Activated naive CD8-positive, alpha-beta T cell treated with anti-CD3 and anti-CD28 coated beads for 36 hours (primary cell): ENCODE results near the gene F11. TPM values are rescaled to one million over a fixed set of nuclear protein-coding genes. Genes with fewer than 3 reads are reported as not detected.
A peak's percentile ranks its signal among the peaks of the same experiment; 100 is the strongest.
"Not testable (repeated sequence)": the region's sequence is repeated elsewhere in the genome, so short reads cannot be mapped to it uniquely, and the experiment has no call there.

Source experiments
- DNase-seq: peaks from one replicate; pipeline ENCODE4 v3.0.0; 2021
- H3K27ac Mint-ChIP-seq: one replicate; pipeline ENCODE4 v1.8.0; 2022; ENCODE audit warnings: mild to moderate bottlenecking, moderate library complexity, mixed read lengths
- H3K27me3 Mint-ChIP-seq: one replicate; pipeline ENCODE4 v1.8.0; 2022; ENCODE audit warnings: mild to moderate bottlenecking, mixed read lengths
- H3K36me3 Mint-ChIP-seq: one replicate; pipeline ENCODE4 v1.8.0; 2021; ENCODE audit warnings: mild to moderate bottlenecking, mixed read lengths
- H3K4me1 Mint-ChIP-seq: one replicate; pipeline ENCODE4 v1.8.0; 2021; ENCODE audit warnings: mixed read lengths
- H3K4me3 Mint-ChIP-seq: one replicate; pipeline ENCODE4 v1.8.0; 2022; ENCODE audit warnings: mild to moderate bottlenecking, moderate library complexity, mixed read lengths
- H3K9me3 Mint-ChIP-seq: one replicate; pipeline ENCODE4 v1.8.0; 2022; ENCODE audit warnings: mixed read lengths
- total RNA-seq, 2 experiments: library from RNA; stranded (reverse); gene quantifications; one replicate each; pipeline ENCODE4 v1.2.3, GENCODE V29; 2021

The F11 gene
- total RNA-seq, 2 experiments from 2014 or later: not detected

- DNase-seq: no peak
- no peaks in the 10 kb centered on the region for H3K9me3 Mint-ChIP-seq
- no peaks in the 10 kb centered on the region for H3K36me3 Mint-ChIP-seq
- H3K4me1 Mint-ChIP-seq: no peaks in the 10 kb centered on the region
- H3K27me3 Mint-ChIP-seq: peaks cover 27% of the 10 kb centered on the region
- no peak overlapping the region for H3K4me3 Mint-ChIP-seq
- H3K27ac Mint-ChIP-seq: no peak overlapping the region
Measured at GRCh38 chr4:186271081-186271678, 5.2 kb downstream of the F11 start.

- Mint-ChIP-seq H3K36me3 (no peaks in the 10 kb centered on the region), H3K27ac (no peak overlapping the region), H3K4me3 (no peak overlapping the region), H3K4me1 (no peaks in the 10 kb centered on the region), H3K27me3 (peaks cover 17% of the 10 kb centered on the region), H3K9me3 (no peaks in the 10 kb centered on the region)
- DNase-seq: no peak
Measured at GRCh38 chr4:186272699-186273391, 6.9 kb downstream of the F11 start.

- not testable (repeated sequence) for H3K4me3 Mint-ChIP-seq, H3K36me3 Mint-ChIP-seq, H3K9me3 Mint-ChIP-seq, DNase-seq, H3K27ac Mint-ChIP-seq, H3K4me1 Mint-ChIP-seq
- H3K27me3 Mint-ChIP-seq: peaks cover 15% of the 10 kb centered on the region
Measured at GRCh38 chr4:186273392-186273789, 7.4 kb downstream of the F11 start.

GRCh38 chr4:186283311-186283710, 17.3 kb downstream of the F11 start:
- peaks cover 4% of the 10 kb centered on the region for H3K27me3 Mint-ChIP-seq
- H3K27ac Mint-ChIP-seq: no peak overlapping the region
- H3K36me3 Mint-ChIP-seq: no peaks in the 10 kb centered on the region
- no peaks in the 10 kb centered on the region for H3K9me3 Mint-ChIP-seq
- H3K4me1 Mint-ChIP-seq: no peaks in the 10 kb centered on the region
- DNase-seq: no peak
- no peak overlapping the region for H3K4me3 Mint-ChIP-seq

- Mint-ChIP-seq H3K9me3 (no peaks in the 10 kb centered on the region), H3K4me3 (no peak overlapping the region), H3K36me3 (no peaks in the 10 kb centered on the region), H3K27ac (no peak overlapping the region), H3K4me1 (no peaks in the 10 kb centered on the region), H3K27me3 (peaks cover 4% of the 10 kb centered on the region)
- DNase-seq: no peak
Measured at GRCh38 chr4:186285147-186285546, 19.2 kb downstream of the F11 start.

- Mint-ChIP-seq H3K9me3 (no peaks in the 10 kb centered on the region), H3K4me3 (no peak overlapping the region), H3K36me3 (no peaks in the 10 kb centered on the region), H3K27ac (no peak overlapping the region), H3K4me1 (no peaks in the 10 kb centered on the region), H3K27me3 (peaks cover 4% of the 10 kb centered on the region)
- DNase-seq: no peak
Measured at GRCh38 chr4:186286581-186286980, 20.6 kb downstream of the F11 start.

GRCh38 chr4:186291256-186291890, 25.4 kb downstream of the F11 start:
- DNase-seq: no peak
- H3K36me3 Mint-ChIP-seq: no peaks in the 10 kb centered on the region
- no peaks in the 10 kb centered on the region for H3K9me3 Mint-ChIP-seq
- H3K27me3 Mint-ChIP-seq: peaks cover 5% of the 10 kb centered on the region
- no peak overlapping the region for H3K4me3 Mint-ChIP-seq
- no peaks in the 10 kb centered on the region for H3K4me1 Mint-ChIP-seq
- H3K27ac Mint-ChIP-seq: no peak overlapping the region

GRCh38 chr4:186294160-186294559, 28.2 kb downstream of the F11 start:
- DNase-seq: no peak
- Mint-ChIP-seq H3K4me1 (no peaks in the 10 kb centered on the region), H3K36me3 (no peaks in the 10 kb centered on the region), H3K27ac (no peak overlapping the region), H3K27me3 (peaks cover 27% of the 10 kb centered on the region), H3K4me3 (no peak overlapping the region), H3K9me3 (no peaks in the 10 kb centered on the region)

GRCh38 chr4:186296481-186296880, 30.5 kb downstream of the F11 start:
- no peaks in the 10 kb centered on the region for H3K9me3 Mint-ChIP-seq
- DNase-seq: no peak
- H3K27ac Mint-ChIP-seq: no peak overlapping the region
- no peak overlapping the region for H3K4me3 Mint-ChIP-seq
- H3K36me3 Mint-ChIP-seq: no peaks in the 10 kb centered on the region
- H3K27me3 Mint-ChIP-seq: peaks cover 38% of the 10 kb centered on the region
- H3K4me1 Mint-ChIP-seq: no peaks in the 10 kb centered on the region

GRCh38 chr4:186297013-186297645, 31.1 kb downstream of the F11 start:
- no peak overlapping the region for H3K27ac Mint-ChIP-seq
- peaks cover 38% of the 10 kb centered on the region for H3K27me3 Mint-ChIP-seq
- H3K4me3 Mint-ChIP-seq: no peak overlapping the region
- no peak for DNase-seq
- H3K4me1 Mint-ChIP-seq: no peaks in the 10 kb centered on the region
- no peaks in the 10 kb centered on the region for H3K36me3 Mint-ChIP-seq
- H3K9me3 Mint-ChIP-seq: no peaks in the 10 kb centered on the region

GRCh38 chr4:186298031-186298647, 32.1 kb downstream of the F11 start:
- H3K27ac Mint-ChIP-seq: no peak overlapping the region
- no peaks in the 10 kb centered on the region for H3K36me3 Mint-ChIP-seq
- no peak overlapping the region for H3K4me3 Mint-ChIP-seq
- DNase-seq: peak; percentile 1
- no peaks in the 10 kb centered on the region for H3K9me3 Mint-ChIP-seq
- H3K27me3 Mint-ChIP-seq: peaks cover 38% of the 10 kb centered on the region
- H3K4me1 Mint-ChIP-seq: no peaks in the 10 kb centered on the region

GRCh38 chr4:186299291-186299690, 33.3 kb downstream of the F11 start:
- H3K27ac Mint-ChIP-seq: no peak overlapping the region
- DNase-seq: no peak
- peaks cover 46% of the 10 kb centered on the region for H3K27me3 Mint-ChIP-seq
- H3K36me3 Mint-ChIP-seq: no peaks in the 10 kb centered on the region
- H3K4me3 Mint-ChIP-seq: no peak overlapping the region
- H3K4me1 Mint-ChIP-seq: no peaks in the 10 kb centered on the region
- no peaks in the 10 kb centered on the region for H3K9me3 Mint-ChIP-seq

GRCh38 chr4:186300659-186301390, 34.8 kb downstream of the F11 start:
- Mint-ChIP-seq H3K4me3 (no peak overlapping the region), H3K9me3 (no peaks in the 10 kb centered on the region), H3K27ac (no peak overlapping the region), H3K36me3 (no peaks in the 10 kb centered on the region), H3K4me1 (no peaks in the 10 kb centered on the region), H3K27me3 (peaks cover 59% of the 10 kb centered on the region)
- DNase-seq: no peak

- Mint-ChIP-seq H3K27ac (no peak overlapping the region), H3K4me1 (no peaks in the 10 kb centered on the region), H3K9me3 (no peaks in the 10 kb centered on the region), H3K36me3 (no peaks in the 10 kb centered on the region), H3K27me3 (peaks cover 48% of the 10 kb centered on the region), H3K4me3 (no peak overlapping the region)
- no peak for DNase-seq
Measured at GRCh38 chr4:186304216-186304615, 38.2 kb downstream of the F11 start.
